NB4 (cell line): ENCODE data around the gene ADTRP.

Experiments used
- DNase-seq: peaks from one replicate; pipeline ENCODE4 v3.0.0; 2010; ENCODE audit warnings: low read depth
- H3K4me3 ChIP-seq: one replicate; pipeline ENCODE4 v1.5.1; 2011; ENCODE audit warnings: mild to moderate bottlenecking, low read depth, low read length, moderate library complexity
- CTCF ChIP-seq: IDR thresholded peaks from one replicate; pipeline ENCODE4 v1.5.1; 2012; ENCODE audit warnings: low read depth, low read length
- MAX ChIP-seq: IDR thresholded peaks from 2 replicates; pipeline ENCODE4 v1.6.1; 2011; ENCODE audit warnings: low read depth, low read length
- MYC ChIP-seq: IDR thresholded peaks from 2 replicates; pipeline ENCODE4 v1.6.1; 2011; ENCODE audit warnings: low read depth, low read length
- POLR2A ChIP-seq: IDR thresholded peaks from 2 replicates; pipeline ENCODE4 v1.6.1; 2011; ENCODE audit warnings: mild to moderate bottlenecking; ENCODE audit not compliant: insufficient read length; ENCODE audit errors: extremely low read depth

ADTRP gene

DNA sequence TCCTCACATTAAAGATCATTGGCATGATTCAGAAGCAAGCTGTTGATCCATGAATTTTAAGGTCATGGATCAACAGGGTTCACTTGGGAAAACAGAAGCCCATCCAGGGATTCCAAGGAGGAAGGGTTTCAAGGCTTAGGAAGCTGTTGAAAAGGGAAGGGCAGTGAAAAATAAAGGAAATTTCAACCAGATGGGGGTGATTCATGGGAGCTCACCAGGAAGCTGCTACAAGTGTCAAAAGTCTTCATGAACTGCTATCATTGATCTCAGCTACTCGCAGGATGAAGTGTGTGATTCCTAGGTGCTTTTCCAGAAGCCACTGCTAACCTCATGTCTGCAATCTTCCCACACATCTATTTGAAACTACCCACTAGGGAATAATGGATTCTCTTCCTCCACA lies 26.2 kb downstream of the ADTRP start:
- no peak for TF ChIP-seq POLR2A
- no peak for TF ChIP-seq CTCF
- TF ChIP-seq MYC, result no peak
- TF ChIP-seq MAX, result no peak
- no peak overlapping the region for H3K4me3 ChIP-seq
- DNase-seq, result no peak

GRCh38 chr6:11750682-11751081 lies 27.9 kb downstream of the ADTRP start:
- TF ChIP-seq MYC (no peak), POLR2A (no peak), CTCF (no peak), MAX (no peak)
- no peak overlapping the region for H3K4me3 ChIP-seq
- no peak for DNase-seq

DNA sequence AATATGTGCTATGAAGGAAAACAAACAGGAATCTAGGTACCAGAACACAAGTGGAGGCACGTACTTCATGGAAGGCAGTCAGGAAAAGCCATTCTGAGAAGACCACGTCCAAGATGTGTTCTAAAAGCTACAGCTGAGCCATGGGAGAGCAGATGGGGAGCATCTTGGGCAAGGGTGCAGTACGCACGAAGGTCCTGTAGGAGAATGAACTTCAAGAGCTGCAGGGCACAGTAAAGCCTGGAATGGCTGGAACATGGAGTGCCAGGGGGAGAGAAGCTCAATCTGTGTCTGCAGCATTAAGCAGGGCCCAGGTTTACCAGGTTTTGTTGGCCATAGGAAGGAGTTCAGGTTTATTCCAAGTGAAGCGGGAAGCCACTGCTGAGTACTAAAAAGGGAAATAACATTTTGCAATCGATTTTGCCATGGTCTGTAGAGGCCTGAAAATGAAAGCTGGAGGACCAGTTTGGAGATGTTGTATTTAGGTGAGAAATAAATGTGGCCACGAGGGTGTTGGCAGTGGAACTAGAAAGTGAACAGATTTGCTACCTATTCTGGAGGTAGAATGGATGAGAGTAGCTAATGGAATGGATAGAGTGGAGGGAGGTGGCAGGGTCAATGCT lies 29.9 kb downstream of the ADTRP start:
- DNase-seq, result peak; percentile 19
- no peak overlapping the region for H3K4me3 ChIP-seq
- TF ChIP-seq CTCF, result peak; percentile 11
- TF ChIP-seq MAX, result no peak

DNA sequence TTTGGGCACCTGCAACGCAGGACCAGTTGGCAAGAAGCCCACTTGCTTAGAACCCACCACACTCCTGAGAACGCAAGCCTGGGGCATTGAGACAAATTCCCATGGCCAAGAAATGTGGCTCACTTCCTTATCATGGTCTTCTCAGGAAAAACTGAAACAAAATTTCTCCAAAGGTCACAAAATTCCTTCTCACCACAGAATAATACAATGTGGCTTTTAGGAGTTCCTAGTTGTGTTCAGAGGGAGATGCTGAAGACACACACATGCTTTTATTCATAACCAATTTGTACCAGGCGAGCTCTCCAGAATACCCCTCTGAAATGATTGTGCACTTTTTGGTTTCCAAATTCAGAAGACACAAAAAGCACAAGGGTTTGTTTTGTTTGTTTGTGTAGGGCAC lies 31.6 kb downstream of the ADTRP start:
- TF ChIP-seq CTCF (no peak), POLR2A (no peak), MAX (no peak), MYC (no peak)
- no peak for DNase-seq
- no peak overlapping the region for H3K4me3 ChIP-seq

GRCh38 chr6:11744753-11745152 lies 33.9 kb downstream of the ADTRP start:
- no peak for DNase-seq
- H3K4me3 ChIP-seq, result no peak overlapping the region
- TF ChIP-seq MYC, result no peak
- no peak for TF ChIP-seq CTCF
- TF ChIP-seq POLR2A, result no peak
- no peak for TF ChIP-seq MAX

DNA sequence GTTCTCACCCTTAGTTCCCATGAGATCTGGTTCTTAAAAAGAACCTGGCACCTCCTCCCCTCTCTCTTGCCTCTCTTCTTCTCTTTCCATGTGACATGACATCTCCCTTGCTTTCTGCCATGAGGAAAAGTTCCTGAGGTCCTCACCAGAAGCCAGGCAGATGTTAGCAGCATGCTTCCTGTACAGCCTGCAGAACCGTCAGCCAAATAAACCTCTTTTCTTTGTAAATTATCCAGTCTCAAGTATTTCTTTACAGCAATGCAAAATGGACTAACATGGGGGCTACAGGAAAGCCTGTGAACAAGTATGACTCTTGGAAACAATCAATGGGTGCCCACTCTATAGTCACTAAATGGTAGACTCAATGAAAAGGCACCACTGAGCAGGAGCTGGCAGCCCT lies 34.5 kb downstream of the ADTRP start:
- no peak for DNase-seq
- H3K4me3 ChIP-seq, result no peak overlapping the region
- TF ChIP-seq MAX (no peak), POLR2A (no peak), MYC (no peak), CTCF (no peak)
